OCI-LY7 (cell line): ENCODE measurements around the gene BSND.

Source experiments
- CTCF ChIP-seq: fragments of 200-600 bp; sonication (generic); conservative IDR thresholded peaks from 2 replicates; pipeline ENCODE4 v1.5.1; 2014; ENCODE audit warnings: mild to moderate bottlenecking, antibody characterized with exemption, low read length, moderate library complexity, mixed read lengths
- EZH2phosphoT487 ChIP-seq: fragments of 200-600 bp; sonication (generic); IDR thresholded peaks from 2 replicates; pipeline ENCODE4 v1.6.1; 2018; ENCODE audit warnings: low read depth, borderline replicate concordance, mild to moderate bottlenecking, mixed run types, antibody characterized with exemption, low read length, moderate library complexity, mixed read lengths

GRCh38 chr1:55002686-55003085 is 4.0 kb downstream of the BSND start:
- TF ChIP-seq CTCF (no peak), EZH2phosphoT487 (no peak)
